Astrocyte of the hippocampus (primary cell): ENCODE measurements around the gene FLNC.

Source experiments
- DNase-seq: peaks from one replicate; pipeline ENCODE4 v3.0.0; 2011; ENCODE audit warnings: low read depth, low spot score

FLNC gene

DNA sequence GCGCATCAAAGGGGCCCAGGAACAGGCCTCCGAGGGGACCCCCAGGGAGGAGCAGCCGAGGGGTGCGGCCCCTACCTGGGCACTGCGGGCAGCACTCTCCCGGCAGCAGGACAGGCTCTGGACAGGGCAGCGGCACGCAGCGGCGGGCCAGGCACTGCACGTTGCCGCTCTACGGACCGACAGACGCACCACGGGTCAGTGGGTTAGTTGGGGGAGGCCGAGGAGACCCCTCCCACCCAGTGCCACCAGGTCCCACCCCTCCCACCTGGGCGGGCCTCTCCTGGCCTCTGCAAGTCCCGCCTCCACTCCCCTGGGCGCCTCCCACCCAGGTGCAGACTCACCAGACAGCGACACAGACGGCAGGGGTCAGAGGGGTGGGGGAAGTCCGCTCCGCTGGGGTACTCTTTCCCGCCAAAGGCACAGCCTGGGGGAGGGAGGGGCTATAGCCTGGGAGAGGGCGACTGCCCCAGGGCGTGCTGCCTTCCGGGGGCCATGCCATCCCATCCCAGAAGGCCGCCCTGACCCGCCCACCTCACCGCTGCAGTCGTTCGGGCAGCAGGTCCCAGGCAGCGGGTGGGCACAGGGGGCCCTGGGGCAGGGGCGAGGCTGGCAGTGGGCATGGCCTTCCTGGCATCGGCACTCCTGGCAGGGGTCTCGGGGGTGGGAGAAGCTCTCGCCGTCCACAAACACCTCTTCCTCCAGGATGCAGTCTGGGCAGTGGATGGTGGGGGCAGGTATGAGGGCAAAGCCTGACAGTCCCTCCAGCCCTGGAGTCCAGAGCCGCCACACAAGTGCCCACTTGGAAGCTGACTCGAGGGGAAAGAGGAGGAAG is 61.1 kb downstream of the FLNC start:
- no peak for DNase-seq

DNA sequence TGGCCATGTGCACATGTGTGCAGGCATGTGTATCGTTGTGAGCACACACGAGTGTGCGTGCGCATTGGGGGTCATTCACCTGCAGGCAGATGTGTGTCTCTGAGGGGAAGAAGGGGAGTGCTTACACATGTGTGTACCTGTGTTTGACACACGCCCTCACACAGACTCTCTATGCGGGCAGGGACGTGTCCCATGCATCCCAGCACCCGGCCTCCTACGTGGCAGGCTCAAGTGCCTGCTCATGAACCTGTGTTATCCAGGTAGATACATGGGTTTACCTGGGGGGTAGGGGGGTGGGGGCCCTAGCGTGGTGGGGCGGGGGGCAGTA is 61.7 kb downstream of the FLNC start:
- DNase-seq = no peak

DNA sequence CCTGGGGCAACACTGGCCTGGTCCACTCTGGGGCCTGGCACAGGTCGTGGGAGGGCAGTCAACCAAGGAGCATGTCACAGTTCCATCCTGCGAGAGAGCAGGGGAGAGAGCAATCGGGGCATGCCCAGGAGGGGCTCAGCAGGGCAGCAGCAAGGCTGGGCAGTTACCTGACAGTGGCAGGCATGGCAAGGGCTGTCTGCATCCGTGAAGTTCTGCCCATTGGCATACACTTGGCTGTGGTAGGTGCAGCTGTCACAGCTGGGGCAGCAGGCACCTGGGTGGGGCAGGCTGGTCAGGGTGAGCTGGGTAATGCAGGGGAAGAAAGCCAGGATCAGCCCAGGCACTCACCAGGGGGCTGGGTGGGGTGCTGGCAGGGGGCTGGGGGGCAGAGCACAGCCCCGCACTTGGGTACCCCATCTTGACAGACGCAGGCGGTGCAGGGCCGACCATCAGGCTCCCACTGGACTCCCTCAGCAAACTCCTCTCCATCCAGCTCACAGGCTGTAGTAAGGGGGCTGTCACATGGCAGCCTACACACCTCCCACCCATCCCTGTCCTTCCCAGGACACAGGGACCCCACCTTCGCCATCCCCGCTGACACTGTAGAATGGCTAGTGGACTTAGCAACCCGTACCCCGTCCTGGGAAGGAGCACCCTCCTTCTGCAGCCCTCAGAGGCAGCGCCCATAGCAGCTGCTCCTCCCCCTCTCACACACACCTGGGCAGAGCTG is 62.5 kb downstream of the FLNC start:
- DNase-seq = no peak

DNA sequence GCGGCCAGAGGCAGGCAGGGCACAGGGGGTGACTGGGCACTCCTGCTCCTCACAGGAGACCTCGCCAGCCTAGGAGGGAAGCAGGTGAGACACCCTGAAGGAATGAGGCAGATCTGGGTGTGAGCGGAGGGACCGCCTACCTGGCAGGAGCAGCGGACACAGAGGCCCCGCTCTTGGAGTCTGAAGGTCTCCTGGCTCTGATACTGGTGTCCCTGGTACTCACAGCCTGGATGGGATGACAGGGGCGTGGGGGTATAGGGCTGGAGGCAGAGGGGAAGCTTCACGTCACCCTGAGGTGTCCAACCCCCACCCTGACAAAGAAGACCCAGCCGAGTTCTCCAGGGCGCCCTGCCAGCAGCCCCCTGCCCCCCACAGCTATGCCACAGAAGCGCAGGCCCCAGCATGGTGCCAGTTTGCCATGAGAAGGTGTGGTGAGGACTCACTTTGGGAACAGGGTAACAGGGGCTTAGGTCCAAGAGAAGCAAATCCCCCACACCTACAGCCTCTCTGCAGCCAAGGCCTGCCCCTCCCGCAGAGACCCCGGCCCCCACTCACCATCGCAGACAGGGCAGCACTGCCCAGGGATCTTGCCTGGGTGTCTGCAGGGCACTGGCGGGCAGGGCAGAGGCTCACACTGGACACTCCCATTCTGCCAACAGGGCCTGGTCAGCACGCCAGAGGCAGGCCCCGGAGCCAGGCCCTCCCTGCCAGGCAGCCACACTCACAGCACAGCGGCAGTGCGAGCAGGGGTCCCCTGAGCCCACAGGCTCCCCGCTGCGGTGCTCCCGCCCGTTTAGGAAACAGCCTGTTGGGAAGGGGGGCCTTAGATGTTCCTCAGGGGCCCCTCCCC is 63.3 kb downstream of the FLNC start:
- DNase-seq = no peak

DNA sequence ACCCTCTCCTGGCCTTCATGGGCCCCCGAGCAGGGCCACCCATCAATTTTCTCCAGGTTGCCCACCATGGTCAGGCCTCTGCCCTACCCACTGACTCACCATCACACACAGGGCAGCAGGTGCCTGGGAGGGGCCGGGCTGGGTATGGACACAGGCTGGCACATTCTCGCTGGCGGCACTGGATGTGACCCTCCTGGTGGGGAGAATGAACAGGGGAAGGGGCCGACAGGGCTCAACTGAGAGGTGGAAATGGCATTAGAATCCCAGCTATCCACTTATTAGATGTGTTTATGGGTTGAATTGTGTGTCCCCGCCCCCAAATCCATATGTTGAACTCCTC is 63.9 kb downstream of the FLNC start:
- no peak for DNase-seq

DNA sequence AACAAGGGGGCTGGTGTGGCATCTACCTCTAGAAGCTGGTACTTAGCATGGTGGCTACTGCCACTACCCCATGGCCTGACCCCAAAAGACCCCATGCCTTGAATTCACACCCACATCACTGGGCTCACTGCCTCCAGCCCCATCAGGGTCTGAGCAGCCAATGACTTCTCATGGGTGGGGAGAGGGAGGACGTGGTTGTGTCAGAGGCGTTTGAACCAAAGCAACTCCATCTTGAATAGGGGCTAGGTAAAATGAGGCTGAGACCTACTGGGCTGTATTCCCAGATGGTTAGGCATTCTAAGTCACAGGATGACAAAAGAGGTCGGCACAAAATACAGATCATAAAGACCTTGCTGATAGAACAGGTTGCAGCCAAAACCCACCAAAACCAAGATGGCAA is 65.1 kb downstream of the FLNC start:
- DNase-seq = no peak

DNA sequence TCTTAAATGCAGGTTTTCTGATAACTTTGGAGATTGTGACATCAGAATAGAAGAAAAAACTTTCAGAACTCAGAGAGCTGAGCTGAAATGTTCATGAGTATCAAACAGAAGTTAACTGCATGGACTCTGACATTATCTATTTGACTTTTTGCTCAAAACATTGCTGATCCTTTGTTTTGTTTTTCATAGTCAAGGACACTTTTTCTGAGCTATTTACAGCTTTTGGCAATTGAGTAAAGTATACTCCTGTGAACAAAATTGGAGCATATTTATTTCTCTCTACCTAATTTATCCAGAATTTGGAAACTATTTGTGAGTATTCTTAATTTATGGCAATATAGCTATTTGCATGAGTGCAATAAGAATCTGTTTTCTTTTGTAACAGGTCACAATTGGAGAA is 69.2 kb downstream of the FLNC start:
- no peak for DNase-seq

DNA sequence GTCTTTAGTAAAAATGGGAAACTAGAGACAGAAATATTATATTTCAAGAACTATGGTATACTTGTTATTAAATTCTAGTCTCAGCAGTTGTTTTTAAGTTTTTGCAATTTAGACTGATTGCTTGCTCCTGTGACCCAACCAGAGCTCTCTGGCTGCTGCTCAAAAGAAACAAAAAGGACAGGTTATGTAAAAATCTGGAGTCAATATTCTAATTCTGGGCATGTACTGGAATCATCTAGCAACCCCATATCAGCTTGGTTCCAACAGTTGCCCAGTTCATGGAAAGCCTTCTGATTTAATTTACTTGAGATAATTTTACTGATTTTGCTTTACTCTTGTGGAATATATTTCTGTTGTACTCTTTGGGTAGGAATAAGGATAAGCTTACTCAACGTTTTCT is 70.0 kb downstream of the FLNC start:
- DNase-seq = no peak

DNA sequence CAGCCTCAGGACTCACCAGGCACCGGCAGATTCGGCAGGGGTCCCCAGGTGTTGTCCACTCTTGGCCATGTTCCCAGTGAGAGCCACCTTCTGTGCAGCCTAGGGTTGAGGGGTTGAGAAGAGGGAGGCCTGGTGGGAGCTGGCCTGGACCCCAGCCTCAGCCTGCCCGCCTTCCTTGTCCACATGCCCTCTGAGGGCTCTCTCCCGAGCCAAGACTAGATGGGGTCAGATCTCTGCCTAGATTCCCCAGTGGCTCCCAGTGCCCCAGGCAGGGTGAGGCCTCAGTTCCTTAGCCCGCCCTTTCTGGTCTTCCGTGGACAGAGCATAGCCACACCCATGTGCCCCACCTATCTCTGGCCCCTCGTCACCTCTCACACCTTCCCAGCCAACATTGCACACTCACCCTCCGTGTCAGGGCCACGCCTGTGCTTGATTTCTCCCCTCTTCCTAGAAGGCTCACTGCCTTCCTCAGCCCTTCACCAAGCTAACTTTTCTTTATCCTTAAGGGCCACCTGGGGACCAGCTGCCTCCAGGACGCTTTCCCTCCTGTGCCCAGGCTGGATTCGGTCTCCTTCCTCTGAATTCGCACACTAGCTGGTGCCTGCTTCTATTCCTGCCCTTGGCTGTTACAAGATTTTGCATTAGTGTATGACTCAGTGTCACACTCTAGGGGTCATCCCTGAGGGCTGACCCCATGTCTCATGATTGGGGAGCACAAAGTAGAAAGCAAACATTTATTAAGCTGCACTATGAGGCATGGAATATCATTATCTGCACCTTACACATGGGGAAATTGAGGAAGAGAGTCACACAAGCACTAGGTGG is 72.8 kb downstream of the FLNC start:
- DNase-seq = no peak

DNA sequence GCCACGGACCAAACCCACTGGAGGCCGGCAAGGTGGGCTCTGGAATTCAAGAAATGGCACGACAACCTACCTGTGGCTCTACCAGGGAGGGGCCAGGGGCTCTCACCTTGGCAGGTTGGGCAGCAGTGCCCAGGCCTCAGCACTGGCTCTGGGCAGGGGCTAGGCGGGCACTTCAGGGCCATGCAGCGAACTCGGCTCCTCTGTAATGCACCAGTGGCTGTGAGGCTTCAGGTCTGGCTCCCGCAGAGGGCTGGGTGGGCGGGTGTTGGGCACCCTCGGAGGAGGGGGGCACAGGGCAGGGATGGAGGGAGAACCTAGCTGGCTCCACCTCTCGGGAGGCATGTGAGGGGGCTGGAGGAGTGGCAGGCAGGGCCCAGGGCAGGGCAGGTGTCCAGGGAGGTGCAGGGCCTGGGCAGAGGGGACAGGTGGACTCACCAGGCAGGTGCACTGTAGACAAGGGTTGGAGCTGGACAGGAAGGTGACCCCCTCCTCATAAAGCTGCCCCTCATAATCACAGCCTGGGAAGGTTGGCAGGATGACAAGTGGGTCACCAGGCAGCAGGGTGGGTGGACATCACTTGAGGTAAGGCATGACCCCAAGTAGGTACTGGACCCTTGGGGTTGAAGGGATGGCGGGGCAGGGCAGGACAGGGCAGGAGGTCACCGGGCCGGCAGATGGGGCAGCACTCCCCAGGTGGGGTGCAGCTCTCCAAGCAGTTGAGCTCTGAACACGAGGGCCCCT is 73.6 kb downstream of the FLNC start:
- no peak for DNase-seq

DNA sequence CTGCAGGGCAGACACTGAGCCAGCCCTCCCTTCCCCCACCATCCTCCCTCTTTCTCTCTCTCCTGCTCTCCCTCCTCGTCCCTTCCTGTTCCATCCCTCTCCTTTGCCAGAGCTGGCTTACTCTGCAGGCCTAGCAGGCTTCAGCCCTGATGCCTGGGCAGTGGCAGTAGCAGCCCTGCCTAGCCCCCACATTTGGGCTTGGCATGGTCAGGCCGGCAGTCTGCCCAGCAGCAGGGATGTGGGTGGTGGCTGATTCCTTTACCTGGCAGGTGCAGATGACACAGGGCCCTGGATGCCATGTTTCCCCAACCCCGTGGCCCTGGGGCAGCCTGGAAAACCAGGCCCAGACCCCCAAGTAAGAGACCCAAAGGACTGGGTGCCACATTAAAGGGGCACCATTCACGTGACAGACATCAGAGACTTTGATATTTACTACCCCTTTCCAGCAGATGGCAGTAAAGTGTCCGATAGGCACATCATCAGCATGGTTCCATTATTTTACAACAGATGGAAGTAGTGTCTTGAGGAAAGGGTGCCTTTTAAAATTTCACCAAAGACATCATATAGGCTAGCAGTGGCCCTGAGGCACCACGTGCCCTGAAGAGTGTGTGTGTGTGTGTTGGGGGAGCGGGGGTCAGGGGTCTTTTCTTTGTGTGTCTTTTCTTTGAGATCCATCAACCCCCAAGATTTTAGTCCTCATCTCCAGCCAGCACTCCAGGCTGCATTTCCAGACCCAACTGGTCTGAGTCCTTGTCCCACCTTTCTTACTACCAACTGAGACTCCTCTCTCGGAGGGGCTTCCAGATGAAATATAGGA is 74.4 kb downstream of the FLNC start:
- DNase-seq = peak; percentile 71

DNA sequence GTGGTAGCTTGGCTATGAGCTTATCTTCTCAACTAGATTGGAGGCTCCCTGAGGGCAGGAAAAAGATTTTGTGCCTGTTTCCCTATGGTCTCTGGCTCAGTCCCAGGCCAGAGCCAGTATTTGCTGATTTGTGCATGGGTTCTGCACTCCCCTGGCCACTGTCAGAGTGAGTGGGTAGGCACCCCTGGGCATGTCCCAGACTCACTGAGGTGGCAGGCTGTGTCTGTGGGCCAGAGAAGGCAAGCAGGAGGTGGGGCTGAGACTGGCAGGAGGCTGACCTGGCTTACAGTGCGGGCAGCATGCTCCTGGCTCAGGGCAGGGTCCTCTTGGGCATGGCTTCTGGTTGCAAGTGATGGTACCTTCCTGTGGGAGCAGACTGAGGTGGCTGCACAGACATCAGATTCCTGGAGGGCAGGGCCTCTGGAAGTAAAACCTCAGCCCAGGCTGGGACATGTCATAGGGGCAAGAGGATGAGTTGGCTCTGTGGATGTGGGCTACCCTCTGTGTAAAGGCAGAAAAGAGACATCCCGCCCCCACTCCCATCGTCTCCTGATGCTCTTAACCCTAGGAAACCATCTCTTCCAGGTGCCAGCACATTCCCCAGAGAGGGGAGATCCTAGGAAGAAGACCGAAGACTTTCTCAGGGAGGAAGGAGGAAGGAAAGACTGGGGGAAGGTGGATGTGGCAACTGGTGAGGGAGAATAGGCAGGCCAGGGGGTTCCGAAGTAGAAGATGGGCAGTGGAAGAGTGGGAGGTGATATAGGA is 76.0 kb downstream of the FLNC start:
- no peak for DNase-seq

DNA sequence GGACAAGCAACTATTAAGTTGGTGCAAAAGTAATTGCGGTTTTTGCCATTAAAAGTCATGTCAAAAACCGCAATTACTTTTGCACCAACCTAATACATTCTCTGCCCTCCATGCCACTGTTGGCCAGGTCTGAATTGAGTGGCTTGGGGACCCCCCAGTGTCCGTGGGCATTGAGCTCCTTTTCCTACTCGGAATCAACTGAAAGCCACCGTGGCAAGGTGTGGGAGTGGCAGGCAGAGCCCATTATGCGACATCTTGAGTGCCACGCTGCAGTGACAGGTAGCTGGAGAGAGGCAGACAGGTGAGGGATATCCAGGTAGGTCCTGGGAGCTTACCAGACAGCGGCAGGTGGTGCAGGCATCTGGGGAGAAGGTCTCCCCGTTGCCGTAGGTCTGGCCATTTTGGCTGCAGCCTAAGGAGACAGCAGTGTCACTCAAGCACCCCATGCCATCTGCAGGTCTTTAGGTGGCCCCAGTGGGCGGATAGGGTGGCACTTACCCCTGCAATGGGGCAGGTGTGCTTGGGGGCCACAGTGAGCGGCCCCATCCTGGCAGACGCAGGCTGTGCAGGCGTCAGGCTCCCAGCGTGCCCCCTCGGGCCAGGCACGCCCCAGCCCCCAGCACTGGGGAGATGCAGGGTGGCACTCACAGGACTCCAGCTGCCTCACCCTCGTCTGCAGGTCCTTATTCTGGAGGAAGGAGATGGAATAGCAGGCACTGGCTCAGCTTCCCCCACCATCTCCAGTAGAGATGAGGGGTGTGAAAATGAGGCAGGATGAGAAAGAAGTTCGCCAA is 76.8 kb downstream of the FLNC start:
- no peak for DNase-seq
